K562 (cell line): ENCODE results near the gene BCL7C. TPM values are rescaled to one million over a fixed set of nuclear protein-coding genes. Genes with fewer than 3 reads are reported as not detected.
A peak's percentile ranks its signal among the peaks of the same experiment; 100 is the strongest.

Experiments used
- ARID3B ChIP-seq: fragments of 250-450 bp; sonication (Bioruptor Pico); IDR thresholded peaks from 2 replicates; pipeline ENCODE4 v1.4.0; 2020; ENCODE audit warnings: borderline replicate concordance
- ELK3 ChIP-seq: fragments of 450-650 bp; formaldehyde crosslinking; IDR thresholded peaks from 2 replicates; pipeline ENCODE4 v1.4.0; 2020; ENCODE audit warnings: mild to moderate bottlenecking
- ETV6 ChIP-seq, 3 experiments: fragments of 150-350 bp in 1 of 3; sonication (generic) in 1 of 3; formaldehyde crosslinking in 1 of 3; IDR thresholded peaks; 2 replicates each; pipeline versions ENCODE4 v1.6.1 to v1.8.0; 2014 to 2022; ENCODE audit warnings: borderline replicate concordance in 2 of 3, low read depth in 2 of 3, antibody characterized with exemption in 1 of 3, low read length in 1 of 3, mild to moderate bottlenecking in 1 of 3, missing genetic modification reagents in 1 of 3
- MYBL2 ChIP-seq, 2 experiments: fragments of 450-650 bp in 1 of 2; sonication (generic) in 1 of 2; formaldehyde crosslinking in 1 of 2; IDR thresholded peaks; 2 replicates each; pipeline versions ENCODE4 v1.6.1 to v1.8.1; 2017 to 2022; ENCODE audit warnings: borderline replicate concordance in 1 of 2, inconsistent platforms in 1 of 2, low read depth in 1 of 2, mild to moderate bottlenecking in 1 of 2, missing genetic modification reagents in 1 of 2, moderate library complexity in 1 of 2
- SAFB ChIP-seq: fragments of 200-400 bp; formaldehyde crosslinking; IDR thresholded peaks from 2 replicates; pipeline ENCODE4 v1.6.1; 2017; ENCODE audit warnings: low read depth, low read length, borderline replicate concordance
- TBL1XR1 ChIP-seq, 2 experiments: IDR thresholded peaks; 2 replicates each; pipeline ENCODE4 v1.6.1; 2012; ENCODE audit warnings: improper control_type of control experiment in 2 of 2, low read length in 2 of 2, mild to moderate bottlenecking in 1 of 2
- ZNF134 ChIP-seq: fragments of 250-450 bp; sonication (Bioruptor Pico); conservative IDR thresholded peaks from 2 replicates; pipeline ENCODE4 v1.4.0; 2020
- polyA plus RNA-seq, 8 experiments: library from polyadenylated mRNA; depleted of rRNA in 4 of 8; stranded (reverse) in 5 of 8; unstranded in 3 of 8; fragments of >200 nt; fragmentation: Nextera tagmentation in 2 of 8; fragmentation: Illumina TruSeq in 1 of 8; extraction: Ambion mirVana in 2 of 8; extraction: Trizol in 1 of 8; gene quantifications; 2 replicates each; pipeline versions ENCODE4 v1.2.1 to v1.2.3, GENCODE V29; 2011 to 2014; ENCODE audit warnings: inconsistent platforms in 1 of 8, missing spikeins in 1 of 8
- total RNA-seq, 7 experiments: library from RNA; depleted of rRNA in 6 of 7; stranded (reverse); fragments of >200 nt in 6 of 7; fragmentation: Illumina TruSeq in 2 of 7; extraction: Trizol in 2 of 7; gene quantifications; 2 replicates each; pipeline versions ENCODE4 v1.2.1 to v1.2.3, GENCODE V29; 2011 to 2021; ENCODE audit warnings: low replicate concordance in 1 of 7
- TF ChIP-seq, protein P1 (sequence below): fragments of 450-650 bp; IDR thresholded peaks from 2 replicates; pipeline ENCODE4 v1.6.1; 2017; ENCODE audit warnings: antibody characterized with exemption, mild to moderate bottlenecking
- TF ChIP-seq, protein P2 (sequence below): IDR thresholded peaks from 2 replicates; pipeline ENCODE4 v1.6.1; 2011; ENCODE audit warnings: borderline replicate concordance, low read depth, mild to moderate bottlenecking, moderate library complexity, low read length; ENCODE audit not compliant: insufficient read depth, poor library complexity, severe bottlenecking
- TF ChIP-seq, protein P3 (sequence below): fragments of 250-450 bp; sonication (Bioruptor Pico); IDR thresholded peaks from 2 replicates; pipeline ENCODE4 v1.8.0; 2021; ENCODE audit warnings: moderate library complexity, mild to moderate bottlenecking, inconsistent platforms

BCL7C gene
- total and polyA plus RNA-seq, 9 of the 15 experiments (the other 6 are each of a cell fraction or from before 2014, with no cell fraction given): 1.7 to 85.8 (median 19.6) TPM

DNA sequence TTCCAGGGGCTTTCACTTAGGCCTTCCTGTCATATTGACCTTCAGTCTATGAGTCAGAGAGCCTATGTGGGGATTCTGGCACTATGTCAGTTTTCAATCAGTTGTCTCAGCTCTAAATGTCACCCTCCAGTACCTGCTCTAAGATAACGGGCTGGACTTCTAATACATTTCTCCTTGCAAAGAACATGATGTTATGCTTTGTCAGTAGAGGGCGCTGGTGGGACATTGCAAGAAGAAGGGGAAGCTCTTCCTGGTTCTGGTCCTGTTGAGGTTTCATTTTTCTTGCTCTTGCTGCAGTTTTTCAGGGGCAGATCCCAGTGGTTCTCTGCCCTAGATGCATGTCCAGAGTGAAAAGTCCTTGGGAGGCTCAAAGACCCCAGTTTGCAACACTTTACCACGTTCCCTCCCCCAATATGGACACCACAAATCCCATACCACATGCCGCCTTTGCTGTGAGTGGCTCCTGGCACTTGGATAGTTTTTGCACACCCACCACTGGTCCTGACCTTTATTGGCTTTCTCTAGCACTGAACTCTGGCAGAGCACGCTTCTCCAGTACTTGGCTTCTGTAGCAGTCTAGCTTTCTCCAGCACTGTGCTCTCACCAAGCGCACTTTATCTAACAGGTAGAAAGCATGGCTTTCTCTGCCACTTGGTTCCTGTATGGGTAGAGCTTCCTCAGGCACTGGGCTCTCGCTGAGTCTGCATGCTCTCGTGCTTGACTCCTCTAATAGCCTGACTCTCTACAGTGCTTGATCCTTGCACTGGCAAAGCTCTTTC lies 49.0 kb downstream of the BCL7C start (continued):
- TF ChIP-seq, protein P1, sequence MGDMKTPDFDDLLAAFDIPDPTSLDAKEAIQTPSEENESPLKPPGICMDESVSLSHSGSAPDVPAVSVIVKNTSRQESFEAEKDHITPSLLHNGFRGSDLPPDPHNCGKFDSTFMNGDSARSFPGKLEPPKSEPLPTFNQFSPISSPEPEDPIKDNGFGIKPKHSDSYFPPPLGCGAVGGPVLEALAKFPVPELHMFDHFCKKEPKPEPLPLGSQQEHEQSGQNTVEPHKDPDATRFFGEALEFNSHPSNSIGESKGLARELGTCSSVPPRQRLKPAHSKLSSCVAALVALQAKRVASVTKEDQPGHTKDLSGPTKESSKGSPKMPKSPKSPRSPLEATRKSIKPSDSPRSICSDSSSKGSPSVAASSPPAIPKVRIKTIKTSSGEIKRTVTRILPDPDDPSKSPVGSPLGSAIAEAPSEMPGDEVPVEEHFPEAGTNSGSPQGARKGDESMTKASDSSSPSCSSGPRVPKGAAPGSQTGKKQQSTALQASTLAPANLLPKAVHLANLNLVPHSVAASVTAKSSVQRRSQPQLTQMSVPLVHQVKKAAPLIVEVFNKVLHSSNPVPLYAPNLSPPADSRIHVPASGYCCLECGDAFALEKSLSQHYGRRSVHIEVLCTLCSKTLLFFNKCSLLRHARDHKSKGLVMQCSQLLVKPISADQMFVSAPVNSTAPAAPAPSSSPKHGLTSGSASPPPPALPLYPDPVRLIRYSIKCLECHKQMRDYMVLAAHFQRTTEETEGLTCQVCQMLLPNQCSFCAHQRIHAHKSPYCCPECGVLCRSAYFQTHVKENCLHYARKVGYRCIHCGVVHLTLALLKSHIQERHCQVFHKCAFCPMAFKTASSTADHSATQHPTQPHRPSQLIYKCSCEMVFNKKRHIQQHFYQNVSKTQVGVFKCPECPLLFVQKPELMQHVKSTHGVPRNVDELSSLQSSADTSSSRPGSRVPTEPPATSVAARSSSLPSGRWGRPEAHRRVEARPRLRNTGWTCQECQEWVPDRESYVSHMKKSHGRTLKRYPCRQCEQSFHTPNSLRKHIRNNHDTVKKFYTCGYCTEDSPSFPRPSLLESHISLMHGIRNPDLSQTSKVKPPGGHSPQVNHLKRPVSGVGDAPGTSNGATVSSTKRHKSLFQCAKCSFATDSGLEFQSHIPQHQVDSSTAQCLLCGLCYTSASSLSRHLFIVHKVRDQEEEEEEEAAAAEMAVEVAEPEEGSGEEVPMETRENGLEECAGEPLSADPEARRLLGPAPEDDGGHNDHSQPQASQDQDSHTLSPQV: 0 out of 2 replicates have a peak, but pooled peaks have one; percentile 53
- TF ChIP-seq ZNF134 (no peak), TBL1XR1 (IDR thresholded peaks at IDR 0.05; ENCODE audit: low read length in 2 of 2) (no peak; a peak in 1 of 4 replicates), ETV6 (IDR thresholded peaks at IDR 0.05; ENCODE audit: borderline replicate concordance in 1 of 2, low read depth in 2 of 2, low read length in 1 of 2) (no peak), ETV6 (CRISPR knock-in tag; IDR thresholded peaks at IDR 0.05; ENCODE audit: borderline replicate concordance) (no peak), ELK3 (CRISPR knock-in tag) (no peak), MYBL2 (IDR thresholded peaks at IDR 0.05; ENCODE audit: low read depth) (no peak), MYBL2 (CRISPR knock-in tag; IDR thresholded peaks at IDR 0.05; ENCODE audit: borderline replicate concordance) (no peak), SAFB (no peak), ARID3B (CRISPR knock-in tag) (no peak)
- TF ChIP-seq, protein P2, sequence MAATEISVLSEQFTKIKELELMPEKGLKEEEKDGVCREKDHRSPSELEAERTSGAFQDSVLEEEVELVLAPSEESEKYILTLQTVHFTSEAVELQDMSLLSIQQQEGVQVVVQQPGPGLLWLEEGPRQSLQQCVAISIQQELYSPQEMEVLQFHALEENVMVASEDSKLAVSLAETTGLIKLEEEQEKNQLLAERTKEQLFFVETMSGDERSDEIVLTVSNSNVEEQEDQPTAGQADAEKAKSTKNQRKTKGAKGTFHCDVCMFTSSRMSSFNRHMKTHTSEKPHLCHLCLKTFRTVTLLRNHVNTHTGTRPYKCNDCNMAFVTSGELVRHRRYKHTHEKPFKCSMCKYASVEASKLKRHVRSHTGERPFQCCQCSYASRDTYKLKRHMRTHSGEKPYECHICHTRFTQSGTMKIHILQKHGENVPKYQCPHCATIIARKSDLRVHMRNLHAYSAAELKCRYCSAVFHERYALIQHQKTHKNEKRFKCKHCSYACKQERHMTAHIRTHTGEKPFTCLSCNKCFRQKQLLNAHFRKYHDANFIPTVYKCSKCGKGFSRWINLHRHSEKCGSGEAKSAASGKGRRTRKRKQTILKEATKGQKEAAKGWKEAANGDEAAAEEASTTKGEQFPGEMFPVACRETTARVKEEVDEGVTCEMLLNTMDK: no peak
- TF ChIP-seq, protein P3, sequence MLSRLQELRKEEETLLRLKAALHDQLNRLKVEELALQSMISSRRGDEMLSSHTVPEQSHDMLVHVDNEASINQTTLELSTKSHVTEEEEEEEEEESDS (CRISPR knock-in tag): no peak
